ENCODE results near the gene SERGEF. TPM values are rescaled to one million over a fixed set of nuclear protein-coding genes. Genes with fewer than 3 reads are reported as not detected.

SERGEF gene
- total and polyA plus RNA-seq, 2 of the 13 experiments (the other 11 are each of a cell fraction or from before 2014, with no cell fraction given): 54.5 to 114 TPM

- TF ChIP-seq NR2F2 (IDR thresholded peaks at IDR 0.05; ENCODE audit: borderline replicate concordance, low read depth) (no peak), SRF (IDR thresholded peaks at IDR 0.05; ENCODE audit: low read depth, low read length) (peak; percentile 55; the same call in 1 of the 2 replicates), ZNF614 (CRISPR knock-in tag; IDR thresholded peaks at IDR 0.05; ENCODE audit: borderline replicate concordance) (peak; percentile 81), HNF4A (CRISPR knock-in tag; IDR thresholded peaks at IDR 0.05) (peak; percentile 74), RNF2 (conservative IDR thresholded peaks at IDR 0.05; ENCODE audit: low read depth) (no peak), ZNF644 (CRISPR knock-in tag; IDR thresholded peaks at IDR 0.05; ENCODE audit: low read depth) (peak; percentile 85), ZNF549 (CRISPR knock-in tag; IDR thresholded peaks at IDR 0.05) (0 out of 2 replicates have a peak, but pooled peaks have one; percentile 27), HNF4G (IDR thresholded peaks at IDR 0.05; ENCODE audit: borderline replicate concordance, low read depth, low read length) (peak; percentile 38; the same call in 1 of the 2 replicates), HNF4G (CRISPR knock-in tag; IDR thresholded peaks at IDR 0.05; ENCODE audit: borderline replicate concordance, low read depth) (no peak), ZFAT (CRISPR knock-in tag; conservative IDR thresholded peaks at IDR 0.05) (no peak), ZNF138 (CRISPR knock-in tag; IDR thresholded peaks at IDR 0.05; ENCODE audit: low read depth) (no peak), ZNF563 (CRISPR knock-in tag; IDR thresholded peaks at IDR 0.05) (no peak), TCF7 (IDR thresholded peaks at IDR 0.05; ENCODE audit: low read depth) (no peak), ARID5B (CRISPR knock-in tag; IDR thresholded peaks at IDR 0.05) (peak; percentile 43; the same call in 1 of the 2 replicates), ZNF512B (CRISPR knock-in tag; IDR thresholded peaks at IDR 0.05; ENCODE audit: borderline replicate concordance) (no peak), ZBTB10 (CRISPR knock-in tag; IDR thresholded peaks at IDR 0.05; ENCODE audit: borderline replicate concordance) (no peak)
- no peak overlapping the region for H2AFZ ChIP-seq (ENCODE audit: low read length)
- H3K4me1 ChIP-seq (ENCODE audit: insufficient read depth, low read length): peaks cover 10% of the 10 kb centered on the region
- H3K79me2 ChIP-seq (ENCODE audit: insufficient read depth, low read length): no peaks in the 10 kb centered on the region
- H3K4me2 ChIP-seq (ENCODE audit: low read depth, low read length): peak overlapping the region; percentile 21; the same call in 1 of the 2 replicates
- ChIA-PET CTCF (ENCODE audit: low intra/inter-chr PET ratio, low total read pairs) (no interaction called here), POLR2A (interaction anchor here (0.6 kb wide), 1 partner anchor 44 kb away, joined by 4 read pairs; the partner anchor contains the start of gene SERGEF)
- H3K36me3 ChIP-seq (replicated peaks in 1 of 2; ENCODE audit: control insufficient read depth in 1 of 2, insufficient read depth in 2 of 2, low read length in 2 of 2): no peaks in the 10 kb centered on the region
- WGBS (ENCODE audit: low lambda C conversion rate): 72% methylated on average over 1 of the region's 1 CpG
- H3K27ac ChIP-seq (ENCODE audit: extremely low read length, insufficient read depth, low read length): no peak overlapping the region
- ATAC-seq (peak; percentile 80), FAIRE-seq (no peak), DNase-seq (ENCODE audit: low spot score) (peak; percentile 71)
- H3K27me3 ChIP-seq (ENCODE audit: control insufficient read depth in 1 of 2, insufficient read depth in 2 of 2, low read length in 2 of 2): no peaks in the 10 kb centered on the region
- H4K20me1 ChIP-seq (ENCODE audit: insufficient read depth, low read length): no peaks in the 10 kb centered on the region
- in situ Hi-C loops (cut with HindIII; ENCODE audit: extremely low pct_ligation_motif_present, low pct_unique_long_range_greater_than_20kb) (no loop called here), intact Hi-C loops (cut with micrococcal nuclease; ENCODE audit: unreplicated experiment) (no loop called here)
- BruUV-seq (replicated peaks): no TSS peak
- H3K4me3 ChIP-seq (replicated peaks in 1 of 3; ENCODE audit: insufficient read depth in 1 of 3, low read depth in 2 of 3, low read length in 3 of 3): no peak overlapping the region
- no peak overlapping the region for H3K9ac ChIP-seq (ENCODE audit: insufficient read depth, low read depth, low read length)
- no peaks in the 10 kb centered on the region for H3K9me3 ChIP-seq (ENCODE audit: low read length)
Observed at GRCh38 chr11:18056561-18057181, 43.8 kb upstream of the SERGEF start.
